Chondrocyte (in vitro differentiated cells): Measurements from ENCODE around the gene HSPB1. TPM values are rescaled to one million over a fixed set of nuclear protein-coding genes. Genes with fewer than 3 reads are reported as not detected.
"Not testable (repeated sequence)": the region's sequence is repeated elsewhere in the genome, so short reads cannot be mapped to it uniquely, and the experiment has no call there.

Experiments
- DNase-seq: peaks from one replicate; pipeline ENCODE4 v3.0.0; 2021; ENCODE audit warnings: mixed read lengths, low spot score
- H3K27ac Mint-ChIP-seq: one replicate; pipeline ENCODE4 v1.8.0; 2021; ENCODE audit warnings: mild to moderate bottlenecking, moderate library complexity, mixed read lengths; ENCODE audit not compliant: unreplicated experiment
- H3K27me3 Mint-ChIP-seq: 2 replicates; pipeline ENCODE4 v1.8.0; 2021; ENCODE audit warnings: low read depth, mixed read lengths
- H3K36me3 Mint-ChIP-seq: 2 replicates; pipeline ENCODE4 v1.8.0; 2021; ENCODE audit warnings: low read depth, mixed read lengths
- H3K4me1 Mint-ChIP-seq: 2 replicates; pipeline ENCODE4 v1.8.0; 2021; ENCODE audit warnings: low read depth, mild to moderate bottlenecking, mixed read lengths
- H3K4me3 Mint-ChIP-seq: one replicate; pipeline ENCODE4 v1.8.0; 2021; ENCODE audit warnings: mild to moderate bottlenecking, moderate library complexity, mixed read lengths; ENCODE audit not compliant: unreplicated experiment
- H3K9me3 Mint-ChIP-seq: 2 replicates; pipeline ENCODE4 v1.8.0; 2021; ENCODE audit warnings: low read depth, mixed read lengths
- CTCF ChIP-seq: fragments of 200-600 bp; sonication (generic); IDR thresholded peaks from 2 replicates; pipeline ENCODE4 v1.5.0; 2021; ENCODE audit warnings: antibody characterized with exemption, mild to moderate bottlenecking, moderate library complexity
- total RNA-seq: library from RNA; stranded (reverse); gene quantifications from 3 replicates; pipeline ENCODE4 v1.2.1, GENCODE V29; 2021

Gene HSPB1
- total RNA-seq, 1 donor from 2014 or later = 1,322 TPM

GRCh38 chr7:76267107-76267893 lies 35.2 kb upstream of the HSPB1 start:
- no peak for DNase-seq
- peaks cover 10% of the 10 kb centered on the region for H3K4me1 Mint-ChIP-seq
- H3K4me3 Mint-ChIP-seq = peak overlapping the region; percentile 38
- H3K27ac Mint-ChIP-seq = no peak overlapping the region
- no peak for TF ChIP-seq CTCF
- H3K9me3 Mint-ChIP-seq = no peaks in the 10 kb centered on the region
- no peaks in the 10 kb centered on the region for H3K36me3 Mint-ChIP-seq
- peaks cover 32% of the 10 kb centered on the region for H3K27me3 Mint-ChIP-seq

- no peaks in the 10 kb centered on the region for H3K9me3 Mint-ChIP-seq
- no peak overlapping the region for H3K4me3 Mint-ChIP-seq
- TF ChIP-seq CTCF = no peak
- H3K4me1 Mint-ChIP-seq = peaks cover 11% of the 10 kb centered on the region
- no peaks in the 10 kb centered on the region for H3K36me3 Mint-ChIP-seq
- DNase-seq = no peak
- H3K27ac Mint-ChIP-seq = no peak overlapping the region
- peaks cover 34% of the 10 kb centered on the region for H3K27me3 Mint-ChIP-seq
Observed at GRCh38 chr7:76267894-76268183, 34.6 kb upstream of the HSPB1 start.

GRCh38 chr7:76268376-76268775 lies 34.1 kb upstream of the HSPB1 start:
- H3K4me3 Mint-ChIP-seq = peak overlapping the region; percentile 19
- peaks cover 14% of the 10 kb centered on the region for H3K4me1 Mint-ChIP-seq
- H3K36me3 Mint-ChIP-seq = no peaks in the 10 kb centered on the region
- H3K9me3 Mint-ChIP-seq = no peaks in the 10 kb centered on the region
- no peak overlapping the region for H3K27ac Mint-ChIP-seq
- no peak for DNase-seq
- H3K27me3 Mint-ChIP-seq = peaks cover 38% of the 10 kb centered on the region
- TF ChIP-seq CTCF = no peak

GRCh38 chr7:76269895-76270294 lies 32.6 kb upstream of the HSPB1 start:
- Mint-ChIP-seq H3K36me3 (no peaks in the 10 kb centered on the region), H3K27me3 (peaks cover 47% of the 10 kb centered on the region), H3K27ac (no peak overlapping the region), H3K4me1 (peaks cover 14% of the 10 kb centered on the region), H3K4me3 (no peak overlapping the region), H3K9me3 (no peaks in the 10 kb centered on the region)
- DNase-seq = no peak
- no peak for TF ChIP-seq CTCF

- Mint-ChIP-seq H3K27me3 (peaks cover 53% of the 10 kb centered on the region), H3K4me1 (peaks cover 14% of the 10 kb centered on the region)
- not testable (repeated sequence) for H3K4me3 Mint-ChIP-seq, H3K27ac Mint-ChIP-seq, DNase-seq, H3K36me3 Mint-ChIP-seq, H3K9me3 Mint-ChIP-seq
Observed at GRCh38 chr7:76271384-76271783, 31.1 kb upstream of the HSPB1 start.

GRCh38 chr7:76272142-76272541 lies 30.3 kb upstream of the HSPB1 start:
- peaks cover 53% of the 10 kb centered on the region for H3K27me3 Mint-ChIP-seq

More at GRCh38 chr7:76272142-76272541, 30.3 kb upstream of the HSPB1 start:
- no peak for TF ChIP-seq CTCF
- Mint-ChIP-seq H3K27ac (no peak overlapping the region), H3K4me3 (no peak overlapping the region), H3K4me1 (peaks cover 11% of the 10 kb centered on the region), H3K9me3 (no peaks in the 10 kb centered on the region), H3K36me3 (no peaks in the 10 kb centered on the region)
- DNase-seq = no peak
